ENCODE data around the gene MSX1. TPM values are rescaled to one million over a fixed set of nuclear protein-coding genes. Genes with fewer than 3 reads are reported as not detected.

The MSX1 gene
- total RNA-seq, 1 experiment from 2014 or later, result not detected

DNA sequence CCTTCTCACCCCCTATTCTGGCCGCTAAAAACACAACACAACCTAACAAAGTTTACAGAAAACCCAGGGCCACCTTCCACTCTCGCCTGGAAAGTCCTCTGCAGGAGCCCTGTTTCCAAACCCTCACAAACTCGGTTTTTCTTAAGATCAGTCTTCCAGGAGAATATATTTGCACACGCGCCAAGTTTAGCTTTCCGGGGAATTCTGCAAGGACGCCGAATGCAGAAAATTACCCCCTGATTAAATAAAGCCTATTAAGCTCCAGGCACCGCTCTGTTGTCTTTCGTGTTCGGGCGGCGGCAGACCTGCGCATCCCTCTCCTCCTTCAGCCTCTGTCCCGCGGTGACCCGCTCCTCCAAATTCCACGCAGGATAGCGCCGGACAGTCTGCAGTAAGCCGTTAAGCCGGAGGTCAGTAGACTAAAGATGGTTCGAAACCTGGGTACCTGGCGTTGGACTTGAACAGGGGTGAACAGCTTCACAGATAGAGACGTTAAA is 5.0 kb downstream of the MSX1 start:
- peaks cover 9% of the 10 kb centered on the region for H4K20me1 ChIP-seq (ENCODE audit: control insufficient read depth, insufficient read depth, insufficient read length)
- WGBS (ENCODE audit: extremely low coverage, insufficient read length, low lambda C conversion rate), result no CpG with 5 or more reads among the region's 25 CpGs
- H3K79me1 ChIP-seq (ENCODE audit: insufficient read depth, low read depth, low read length, poor library complexity, severe bottlenecking), result no peaks in the 10 kb centered on the region
- no peaks in the 10 kb centered on the region for H3K9me3 ChIP-seq (ENCODE audit: control insufficient read depth, low read depth, low read length)
- H2BK120ac ChIP-seq (ENCODE audit: low read depth, low read length, poor library complexity, severe bottlenecking), result no peak overlapping the region
- H2BK5ac ChIP-seq (ENCODE audit: insufficient read length, low read length), result no peak overlapping the region
- H2BK12ac ChIP-seq (ENCODE audit: insufficient read length, low read depth, low read length), result no peak overlapping the region
- H2AFZ ChIP-seq (ENCODE audit: low read length), result no peak overlapping the region
- H3K9me3 Mint-ChIP-seq, result peaks cover 0 to 13% of the 10 kb centered on the region in 2 experiments; a peak in 4 of 5 replicates
- H3K4me1 Mint-ChIP-seq, result peaks cover 11 to 38% of the 10 kb centered on the region in 2 experiments
- H3K27me3 ChIP-seq (ENCODE audit: insufficient read depth, low read length), result peaks cover 96% of the 10 kb centered on the region
- H4K91ac ChIP-seq (ENCODE audit: insufficient read length, low read depth, low read length), result no peak overlapping the region
- H2BK20ac ChIP-seq (ENCODE audit: low read depth, low read length, poor library complexity, severe bottlenecking), result no peak overlapping the region
- H3K27ac Mint-ChIP-seq, result no peak overlapping the region
- no peak overlapping the region for H3T11ph ChIP-seq (ENCODE audit: low read length)
- TF ChIP-seq, protein P1, sequence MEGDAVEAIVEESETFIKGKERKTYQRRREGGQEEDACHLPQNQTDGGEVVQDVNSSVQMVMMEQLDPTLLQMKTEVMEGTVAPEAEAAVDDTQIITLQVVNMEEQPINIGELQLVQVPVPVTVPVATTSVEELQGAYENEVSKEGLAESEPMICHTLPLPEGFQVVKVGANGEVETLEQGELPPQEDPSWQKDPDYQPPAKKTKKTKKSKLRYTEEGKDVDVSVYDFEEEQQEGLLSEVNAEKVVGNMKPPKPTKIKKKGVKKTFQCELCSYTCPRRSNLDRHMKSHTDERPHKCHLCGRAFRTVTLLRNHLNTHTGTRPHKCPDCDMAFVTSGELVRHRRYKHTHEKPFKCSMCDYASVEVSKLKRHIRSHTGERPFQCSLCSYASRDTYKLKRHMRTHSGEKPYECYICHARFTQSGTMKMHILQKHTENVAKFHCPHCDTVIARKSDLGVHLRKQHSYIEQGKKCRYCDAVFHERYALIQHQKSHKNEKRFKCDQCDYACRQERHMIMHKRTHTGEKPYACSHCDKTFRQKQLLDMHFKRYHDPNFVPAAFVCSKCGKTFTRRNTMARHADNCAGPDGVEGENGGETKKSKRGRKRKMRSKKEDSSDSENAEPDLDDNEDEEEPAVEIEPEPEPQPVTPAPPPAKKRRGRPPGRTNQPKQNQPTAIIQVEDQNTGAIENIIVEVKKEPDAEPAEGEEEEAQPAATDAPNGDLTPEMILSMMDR (conservative IDR thresholded peaks at IDR 0.05), result no peak
- H3K56ac ChIP-seq (ENCODE audit: insufficient read length, low read depth, low read length), result no peak overlapping the region
- H3K4me2 ChIP-seq (ENCODE audit: insufficient read depth, insufficient read length, low read length), result no peak overlapping the region
- H2BK15ac ChIP-seq (ENCODE audit: low read depth, low read length), result no peak overlapping the region
- no peak overlapping the region for H3K14ac ChIP-seq (ENCODE audit: insufficient read depth, low read length)
- H3K4me1 ChIP-seq (ENCODE audit: insufficient read depth, low read length), result 0 out of 2 replicates have a peak, but pooled peaks cover 3% of the 10 kb centered on the region
- H3K18ac ChIP-seq (ENCODE audit: insufficient read length, low read depth, low read length), result no peak overlapping the region
- no peak overlapping the region for H4K8ac ChIP-seq (replicated peaks; ENCODE audit: insufficient read length, low read depth, low read length)
- no peak overlapping the region for H3K23ac ChIP-seq (ENCODE audit: insufficient read length, low read depth, low read length)
- no peak overlapping the region for H3K9ac ChIP-seq (ENCODE audit: extremely low read depth, insufficient read length, low read length)
- DNase-seq, result no peak
- no peak overlapping the region for H4K5ac ChIP-seq (ENCODE audit: insufficient read length, low read depth, low read length)
- no peak overlapping the region for H3K4ac ChIP-seq (ENCODE audit: low read depth, low read length)
- no peak overlapping the region for H2AK5ac ChIP-seq (ENCODE audit: insufficient read length, low read length)
- H3K27ac ChIP-seq (ENCODE audit: insufficient read length, low read depth, low read length), result no peak overlapping the region
- H3K36me3 Mint-ChIP-seq (ENCODE audit: insufficient read depth in 1 of 3, low read depth in 3 of 3), result peaks cover 0 to 2% (median 0%) of the 10 kb centered on the region in 3 experiments; a peak in 2 of 7 replicates
- H3K27me3 Mint-ChIP-seq (ENCODE audit: low read depth), result peaks cover under 1% of the 10 kb centered on the region
- H3K79me2 ChIP-seq (ENCODE audit: insufficient read depth, low read length), result no peaks in the 10 kb centered on the region
- H3K4me3 Mint-ChIP-seq, result no peak overlapping the region; a peak in 1 of 5 replicates
- peaks cover 5% of the 10 kb centered on the region for H3K23me2 ChIP-seq (ENCODE audit: insufficient read length, low read depth, low read length, poor library complexity, severe bottlenecking)

Data from H9 (cell line).